Activated CD8-positive, alpha-beta memory T cell treated with anti-CD3 and anti-CD28 coated beads for 48 hours (primary cell): ENCODE data around the gene PLCD4.

Experiments used
- DNase-seq, 3 experiments: peaks; one replicate each; pipeline ENCODE4 v3.0.0-alpha.2; 2020; ENCODE audit warnings: low read depth in 2 of 3, low spot score in 2 of 3

PLCD4 gene

DNA sequence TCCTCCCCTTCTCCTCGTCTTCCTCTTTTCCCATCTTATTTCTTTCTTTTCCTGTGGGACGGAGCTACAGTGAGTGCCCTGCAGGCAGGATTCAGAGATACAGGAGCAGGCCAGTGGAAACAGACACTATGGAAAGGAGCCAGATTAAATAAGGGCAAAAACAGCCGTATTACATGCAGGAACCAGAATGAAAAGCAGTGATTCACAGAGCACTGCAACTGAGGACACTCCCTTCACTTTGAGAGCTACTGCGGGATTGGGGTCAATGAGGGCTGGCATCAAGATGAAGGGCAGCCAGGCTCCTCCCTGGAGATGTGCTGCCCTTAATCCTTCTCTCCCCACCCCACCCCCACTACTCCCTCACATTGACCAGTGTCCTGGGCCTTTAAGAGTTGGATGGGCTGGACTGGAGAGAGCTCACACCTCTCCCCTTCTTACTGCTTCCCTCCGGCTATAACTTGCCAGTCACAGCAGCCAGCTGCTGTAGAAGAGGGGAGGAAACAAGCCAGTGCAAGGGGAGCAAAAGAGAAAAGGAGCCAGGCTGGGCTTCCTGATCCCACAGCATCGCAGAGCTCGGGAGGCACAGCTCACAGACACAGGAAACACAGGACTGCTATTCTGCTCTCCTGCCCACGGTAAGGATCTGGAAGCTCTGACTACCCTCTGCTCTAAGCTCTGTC is at the start of gene PLCD4:
PLCD4 (plus strand) TSS at position 464 of the 680 bp plus-strand sequence. CDS start 7,841 bp downstream, outside the sequence.
- DNase-seq: no peak

DNA sequence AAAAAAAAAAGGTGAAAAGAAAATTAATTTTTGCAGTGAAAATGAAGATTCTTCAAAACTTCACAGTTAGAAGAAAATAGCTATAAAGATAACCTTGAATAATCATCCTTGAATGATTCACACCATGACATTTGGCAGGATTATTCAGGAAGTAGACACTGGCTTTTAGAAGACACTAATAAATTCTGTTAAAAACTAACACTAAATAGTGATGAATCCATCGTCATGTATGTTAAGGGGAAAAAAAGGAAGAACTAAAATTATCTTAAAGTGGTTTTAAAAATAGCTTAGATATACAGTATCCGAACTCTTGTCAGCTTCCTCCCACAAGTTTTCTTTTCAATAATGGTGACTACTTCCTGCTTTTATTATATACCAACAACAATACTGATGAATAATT is 49.8 kb upstream of the PLCD4 start:
- no peak for DNase-seq

DNA sequence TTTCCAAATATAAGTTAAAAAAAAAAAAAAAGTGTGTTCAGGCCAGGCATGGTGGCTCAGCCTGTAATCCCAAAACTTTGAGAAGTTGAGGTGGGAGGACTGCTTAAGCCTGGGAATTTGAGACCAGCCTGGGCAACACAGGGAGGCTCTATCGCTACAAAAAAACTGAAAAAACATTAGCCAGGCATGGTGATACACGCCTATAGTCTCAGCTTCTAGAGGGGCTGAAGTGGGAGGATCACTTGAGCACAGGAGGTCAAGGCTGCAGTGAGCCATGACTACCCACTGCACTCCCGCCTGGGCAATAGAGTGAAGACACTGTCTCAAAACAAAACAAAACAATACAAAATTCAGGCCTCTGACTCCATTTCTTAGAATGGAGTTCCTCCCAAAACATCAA is 48.7 kb upstream of the PLCD4 start:
- DNase-seq: no peak

DNA sequence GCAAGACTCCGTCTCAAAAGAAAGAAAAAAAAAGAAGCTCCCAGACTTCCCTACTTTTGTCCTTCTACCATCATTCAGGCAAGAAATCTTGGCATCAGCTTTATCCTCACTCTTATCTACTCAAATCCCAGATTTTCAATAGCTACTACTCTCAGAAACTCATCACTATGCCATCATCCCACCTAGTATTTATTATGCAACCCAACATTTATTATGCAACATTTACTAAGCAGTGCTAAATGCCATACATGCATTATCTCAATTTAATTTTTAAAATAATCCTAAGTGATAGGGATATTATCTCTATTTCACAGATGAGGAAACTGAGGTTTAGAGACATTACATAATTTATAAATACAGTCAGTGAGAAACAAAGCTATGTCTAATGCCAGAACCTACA is 43.6 kb upstream of the PLCD4 start:
- no peak for DNase-seq

DNA sequence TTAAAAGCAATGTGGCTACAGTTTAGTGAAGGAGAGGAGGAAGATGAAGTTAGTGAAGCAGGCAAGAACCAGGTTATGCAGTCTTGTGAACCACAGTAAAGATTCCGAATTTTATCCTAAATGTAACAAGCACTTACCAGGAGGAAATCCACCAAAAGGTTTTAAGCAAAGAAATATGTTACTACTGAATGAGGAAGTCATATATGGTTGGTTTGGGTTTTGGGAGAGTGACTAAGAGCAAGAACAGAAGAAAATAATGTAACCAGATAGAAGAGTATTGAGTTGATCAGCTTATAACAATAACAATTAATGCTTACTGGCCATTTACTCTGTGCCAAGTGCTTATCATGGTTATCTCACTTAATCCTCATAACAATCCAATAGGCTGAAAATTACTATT is 41.4 kb upstream of the PLCD4 start:
- no peak for DNase-seq

DNA sequence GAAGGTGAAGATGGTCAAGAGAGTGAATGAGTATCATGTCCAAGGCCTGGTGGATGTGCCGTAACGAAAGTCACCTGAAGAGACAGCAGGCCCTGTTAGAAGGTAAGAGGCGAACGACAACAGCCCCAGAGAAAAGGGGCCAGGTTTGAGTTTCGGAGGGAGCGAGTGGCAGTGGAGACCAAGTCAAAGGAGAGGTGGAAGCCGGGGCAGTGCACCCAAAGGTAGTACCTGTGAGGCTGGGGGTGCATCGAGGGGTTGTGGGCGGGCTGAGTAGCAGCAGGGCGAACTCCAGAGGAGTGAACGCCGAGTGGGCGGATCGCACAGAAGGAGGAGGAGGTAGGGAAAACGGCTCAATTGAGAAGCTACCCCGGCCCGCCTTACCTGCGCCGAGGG is 39.9 kb upstream of the PLCD4 start:
- no peak for DNase-seq

DNA sequence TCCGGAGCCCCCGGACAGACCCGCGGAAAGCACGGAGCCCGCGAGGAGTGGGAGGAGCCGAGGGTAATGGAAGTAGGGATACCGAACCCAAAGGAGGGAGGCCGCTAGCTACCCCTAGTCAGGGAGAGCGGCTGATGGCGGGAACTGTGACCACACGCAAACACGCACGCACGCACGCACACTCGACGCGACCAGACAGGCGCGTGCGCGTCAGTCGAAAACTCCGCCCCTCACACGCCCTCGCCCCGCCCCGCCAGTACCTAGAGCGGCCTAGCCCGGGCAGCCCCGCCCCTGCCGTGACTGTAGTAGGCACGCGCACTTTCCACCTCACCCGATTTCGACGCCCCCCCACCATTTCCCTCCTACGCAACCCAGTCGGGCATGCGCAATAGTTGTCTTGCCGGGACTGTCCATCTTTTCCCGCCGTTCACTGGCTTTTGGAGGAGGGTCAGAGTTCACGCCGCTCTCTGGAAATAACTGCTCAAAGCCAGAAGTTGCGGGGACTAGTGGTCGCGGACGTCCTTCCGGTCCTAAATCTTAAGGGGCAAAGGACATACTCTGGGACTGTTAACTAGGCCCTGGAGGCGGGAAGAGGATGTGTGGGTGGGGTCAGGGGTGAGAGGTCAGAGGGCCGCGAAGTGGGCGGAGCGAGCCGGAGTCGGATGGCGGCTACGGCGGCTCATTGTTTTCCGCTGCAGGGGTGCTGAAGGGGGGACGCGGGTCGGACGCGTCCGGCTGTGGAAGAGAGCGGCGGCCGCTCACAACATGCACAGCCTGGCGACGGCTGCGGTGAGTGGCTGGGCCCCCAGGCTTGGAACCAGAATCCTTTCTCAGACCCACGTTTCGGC is 39.3 kb upstream of the PLCD4 start, which contains the start of the genes CNOT9 and USP37:
CNOT9 (plus strand) TSS at position 650 of the 848 bp plus-strand sequence; CDS start at position 766, 116 bp downstream.
USP37 (minus strand) TSS at position 162 of the 848 bp plus-strand sequence. CDS start 9,698 bp downstream, outside the sequence.
- DNase-seq: peak; percentile 100

DNA sequence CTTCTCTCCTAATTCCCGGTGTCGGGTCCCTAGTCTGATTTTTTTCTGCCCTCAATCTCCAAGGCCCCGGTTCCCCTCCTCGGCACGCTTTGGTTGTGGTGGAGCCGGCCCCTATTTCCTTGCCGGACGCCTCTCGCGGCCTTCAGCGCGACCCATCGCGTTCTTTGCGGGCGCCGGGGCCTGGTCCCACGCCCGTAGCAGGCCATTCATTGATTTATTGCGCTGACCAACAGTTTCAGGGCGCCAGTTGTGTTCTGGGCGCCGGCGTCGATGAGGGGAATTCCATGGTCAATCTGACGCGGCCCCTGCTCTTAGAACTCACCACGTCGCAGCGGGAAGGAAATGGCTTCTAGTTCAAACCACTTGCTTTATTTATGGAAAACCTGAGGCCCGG is 38.7 kb upstream of the PLCD4 start:
- DNase-seq: peak; percentile 41 to 49 (median 45)

DNA sequence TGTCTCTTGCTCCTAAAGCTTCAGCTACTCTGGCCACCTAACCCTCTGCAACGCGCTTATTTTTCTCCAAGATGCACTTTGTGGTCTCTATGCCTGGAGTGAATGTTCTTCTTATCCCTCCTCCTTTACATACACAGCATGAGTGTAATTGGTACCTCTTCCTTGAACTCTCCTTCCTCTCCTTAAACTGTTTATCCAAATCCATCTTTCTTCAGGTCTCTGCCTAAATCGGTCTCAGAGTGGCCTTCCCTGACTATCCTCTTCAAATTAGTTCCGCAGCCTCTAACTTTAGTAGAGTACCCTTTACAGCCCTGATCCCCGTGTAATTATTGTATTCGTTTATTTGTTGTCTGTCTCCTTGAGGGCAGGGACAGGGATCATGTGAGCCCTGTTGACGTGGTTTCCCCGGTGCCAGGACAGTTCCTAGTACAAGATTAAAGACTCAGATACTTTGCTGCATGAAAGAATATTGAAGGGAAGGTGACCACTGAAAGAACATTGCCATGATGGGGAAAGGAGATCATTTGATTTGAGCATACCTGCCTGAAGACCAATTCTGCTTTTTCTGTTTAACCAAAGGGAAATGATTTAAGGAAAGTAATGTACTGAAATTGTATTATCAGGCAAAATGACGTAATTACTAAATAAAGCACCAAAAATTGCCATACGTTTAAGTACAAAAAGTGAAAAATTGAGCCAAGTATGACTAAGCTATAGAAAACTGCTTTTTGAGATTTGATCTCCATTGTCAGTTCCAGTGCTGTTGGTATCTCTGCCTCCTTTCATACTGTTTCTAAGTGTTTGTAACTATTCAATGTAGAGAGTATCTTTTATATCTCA is 37.8 kb upstream of the PLCD4 start:
- no peak for DNase-seq

DNA sequence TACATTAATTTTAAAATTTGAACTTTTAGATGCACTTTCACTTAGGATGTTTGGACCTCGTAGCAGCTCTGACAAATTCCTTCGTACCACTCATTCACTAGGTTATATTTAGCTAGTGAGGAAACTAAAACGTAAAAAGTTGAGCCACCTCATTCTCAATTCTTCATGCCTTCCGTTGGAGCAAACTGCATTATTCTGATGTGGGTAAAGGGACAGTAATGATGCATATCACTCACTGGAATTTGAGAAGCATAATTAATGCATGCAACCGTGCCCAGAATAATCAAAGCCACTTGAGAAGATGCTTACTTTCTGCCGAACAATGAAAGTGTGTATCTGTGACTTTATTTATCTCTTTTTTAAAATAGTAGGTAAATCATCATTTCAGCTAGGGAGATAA is 36.8 kb upstream of the PLCD4 start:
- no peak for DNase-seq

DNA sequence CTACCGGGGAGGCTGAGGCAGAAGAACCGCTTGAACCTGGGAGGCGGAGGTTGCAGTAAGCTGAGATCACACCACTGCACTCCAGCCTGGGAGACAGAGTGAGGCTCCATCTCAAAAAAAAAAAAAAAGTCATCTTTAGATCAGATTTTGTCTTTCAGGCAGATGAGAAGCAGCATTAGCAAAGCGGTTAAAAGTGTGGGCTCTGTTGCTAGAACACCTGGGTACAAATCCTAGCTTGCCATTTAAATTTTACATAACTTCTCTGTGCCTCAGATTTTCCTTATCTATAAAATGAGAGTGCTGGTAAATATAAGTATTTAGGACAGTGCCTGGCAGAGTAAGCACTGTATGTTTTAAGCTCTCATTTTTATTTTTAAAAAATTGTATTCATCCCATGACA is 30.8 kb upstream of the PLCD4 start:
- no peak for DNase-seq

DNA sequence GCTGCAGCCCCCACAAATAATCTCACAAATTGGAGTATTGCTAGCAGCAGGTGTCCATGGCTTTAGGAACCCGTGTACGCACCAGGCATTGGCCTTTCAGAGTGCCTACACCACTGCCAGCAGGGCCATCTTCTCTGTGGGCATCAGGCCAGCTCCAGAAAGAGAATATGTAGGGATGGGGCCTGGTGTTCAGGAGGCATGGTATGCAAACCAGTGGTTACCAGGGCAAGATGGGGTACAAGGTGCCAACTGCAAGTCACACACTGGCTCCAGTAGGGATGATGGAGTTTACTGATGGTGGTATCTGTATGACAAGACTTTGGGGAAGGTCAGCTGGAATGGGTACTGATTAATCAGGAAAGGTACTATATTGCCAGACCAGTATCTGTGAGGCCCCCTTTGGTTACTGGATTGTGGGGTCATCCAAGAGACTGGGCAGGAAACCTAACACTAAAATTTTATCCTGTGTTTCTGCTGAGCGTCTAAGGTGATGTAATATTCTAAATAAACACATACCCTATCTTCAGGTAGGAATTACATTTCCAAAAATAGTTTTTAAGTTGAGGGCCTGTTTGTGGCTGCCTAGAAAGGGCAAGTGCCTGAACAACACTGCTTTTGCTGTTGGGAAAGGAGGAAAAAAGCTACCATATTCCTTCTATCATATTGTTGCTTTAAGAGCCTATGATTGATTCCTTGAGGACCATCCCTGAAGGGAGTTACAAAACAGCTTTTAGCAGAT is 30.0 kb upstream of the PLCD4 start:
- no peak for DNase-seq

DNA sequence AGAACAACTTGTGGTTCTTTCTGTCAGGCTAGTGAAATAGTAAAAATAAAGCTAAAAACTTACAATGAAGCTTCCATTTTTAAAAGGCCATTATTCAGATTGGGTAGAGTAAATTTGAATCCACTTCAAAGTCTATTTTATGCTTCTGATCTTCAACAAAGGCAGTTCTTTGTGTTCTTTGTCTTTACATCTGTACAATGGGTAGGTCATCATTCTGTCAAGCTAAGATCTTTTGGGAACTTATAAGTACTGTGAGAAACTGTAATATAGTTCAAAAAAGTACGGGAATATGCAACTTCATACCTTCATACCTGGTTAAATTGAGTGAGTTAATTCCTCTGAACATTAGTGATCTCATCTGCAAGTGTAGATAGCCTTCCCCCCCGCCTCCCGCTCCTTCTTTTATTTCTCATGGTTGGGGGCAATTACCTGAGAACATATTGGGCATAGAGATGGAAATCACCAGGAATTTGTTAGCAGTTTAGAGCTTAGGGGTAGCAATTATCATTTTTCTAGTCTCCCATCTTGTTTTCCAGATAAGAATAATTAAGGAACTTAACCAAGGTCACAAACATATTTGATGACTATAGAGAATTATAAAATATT is 29.3 kb upstream of the PLCD4 start:
- DNase-seq: no peak

DNA sequence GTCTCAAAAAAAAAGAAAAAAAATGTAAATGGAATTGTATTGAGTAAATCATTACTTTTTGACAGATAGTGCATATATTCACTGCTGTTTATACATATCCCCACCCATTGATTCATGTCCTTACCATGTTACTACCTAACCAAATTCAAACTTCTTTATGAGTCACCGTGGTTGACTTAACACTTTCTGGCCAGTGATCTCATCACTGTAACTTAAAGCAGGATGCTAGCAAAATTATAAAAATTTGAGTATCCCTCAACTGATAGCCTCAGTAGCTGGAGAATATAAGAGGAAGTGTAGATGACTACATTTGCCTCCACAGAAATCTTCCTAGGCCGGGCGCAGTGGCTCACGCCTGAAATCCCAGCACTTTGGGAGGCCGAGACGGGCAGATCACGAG is 25.6 kb upstream of the PLCD4 start:
- DNase-seq: no peak

DNA sequence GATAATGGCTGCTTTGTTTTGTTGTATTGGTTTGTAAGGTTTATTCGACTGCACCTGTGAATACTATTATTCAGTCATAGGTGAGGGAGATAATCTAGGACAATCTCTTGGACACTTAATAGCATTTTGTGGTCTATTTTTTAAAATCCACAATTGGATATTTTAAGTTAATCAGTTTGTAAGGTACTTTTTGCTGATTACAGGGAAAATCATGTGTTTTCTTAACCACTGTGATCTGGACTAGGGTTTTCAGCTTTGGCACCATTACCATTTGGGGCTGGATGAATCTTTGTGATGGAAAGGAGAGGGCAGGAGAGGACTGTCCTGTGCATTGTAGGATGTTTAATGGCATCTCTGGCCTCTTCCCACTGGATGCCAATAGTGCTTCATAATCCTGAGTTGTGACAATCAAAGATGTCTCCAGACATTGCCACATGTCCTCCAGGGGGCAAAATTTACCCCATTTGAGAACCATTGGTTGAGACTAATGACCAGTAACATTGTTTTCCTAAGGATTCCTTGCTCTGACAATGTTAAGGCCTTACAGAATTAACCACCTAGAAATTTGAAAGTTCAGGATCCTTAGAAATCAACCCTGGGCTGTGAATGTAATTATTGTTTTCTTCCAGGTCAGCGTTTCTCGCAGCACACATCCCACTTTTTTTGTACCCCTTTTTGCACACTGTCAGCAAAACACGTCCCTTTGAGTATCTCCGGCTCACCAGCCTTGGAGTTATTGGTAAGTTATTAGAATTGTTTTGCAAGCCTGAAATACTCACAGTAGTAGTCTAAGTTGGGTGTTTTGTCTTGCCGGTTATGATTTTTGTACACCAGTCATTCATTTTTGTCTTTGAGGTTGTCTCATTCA is 23.5 kb upstream of the PLCD4 start:
- no peak for DNase-seq

DNA sequence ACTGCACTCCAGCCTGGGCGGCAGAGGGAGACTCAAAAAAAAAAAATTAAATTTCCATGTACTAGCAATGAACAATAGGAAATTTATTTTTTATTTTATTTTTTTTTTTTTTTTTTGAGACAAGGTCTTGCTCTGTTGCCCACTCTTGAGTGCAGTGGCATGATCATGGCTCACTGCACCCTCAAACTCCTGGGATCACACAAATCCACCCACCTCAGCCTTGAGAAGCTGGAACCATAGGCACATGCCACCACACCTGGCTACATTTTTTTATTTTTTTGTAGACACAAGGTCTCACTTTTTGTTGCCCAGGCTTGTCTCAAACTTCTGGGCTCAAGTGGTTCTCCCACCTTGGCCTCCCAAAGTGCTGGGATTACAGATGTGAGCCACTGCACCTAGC is 22.2 kb upstream of the PLCD4 start:
- no peak for DNase-seq

DNA sequence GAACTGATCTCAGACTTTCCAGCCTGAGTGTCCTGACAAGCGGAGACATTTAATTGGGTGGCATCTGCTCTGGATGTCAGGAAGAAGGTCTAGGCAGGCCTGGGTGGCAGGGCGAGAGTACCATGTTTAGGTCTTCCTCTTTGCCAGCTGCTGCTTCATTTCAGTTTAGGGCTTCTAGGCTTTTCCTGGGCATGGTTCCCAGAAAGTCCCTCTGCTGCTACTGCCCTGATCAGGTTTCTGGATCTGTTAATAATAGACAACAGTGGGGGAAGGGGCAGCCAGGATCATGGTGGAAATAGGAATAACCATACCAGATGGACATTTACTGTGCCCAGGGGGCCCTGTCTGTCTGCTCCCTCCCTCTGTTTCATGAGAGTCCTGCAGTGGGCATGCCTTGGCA is 2.3 kb upstream of the PLCD4 start:
- DNase-seq: no peak

DNA sequence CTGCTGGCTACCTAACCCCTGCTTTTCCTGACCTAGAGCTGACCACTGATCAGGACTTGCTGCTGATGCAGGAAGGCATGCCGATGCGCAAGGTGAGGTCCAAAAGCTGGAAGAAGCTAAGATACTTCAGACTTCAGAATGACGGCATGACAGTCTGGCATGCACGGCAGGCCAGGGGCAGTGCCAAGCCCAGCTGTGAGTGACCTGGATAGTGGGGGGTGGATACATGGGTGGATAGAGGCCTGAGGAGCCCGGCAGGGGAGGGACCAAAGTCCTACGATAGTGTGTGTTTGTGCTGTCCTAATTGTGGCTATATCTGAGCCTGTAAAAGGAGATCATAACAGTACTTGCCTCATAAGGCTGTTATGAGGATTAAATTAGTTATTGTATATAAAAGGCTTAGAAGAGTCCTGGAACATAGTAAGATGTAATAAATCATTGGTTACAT is 8.2 kb downstream of the PLCD4 start:
- DNase-seq: no peak

DNA sequence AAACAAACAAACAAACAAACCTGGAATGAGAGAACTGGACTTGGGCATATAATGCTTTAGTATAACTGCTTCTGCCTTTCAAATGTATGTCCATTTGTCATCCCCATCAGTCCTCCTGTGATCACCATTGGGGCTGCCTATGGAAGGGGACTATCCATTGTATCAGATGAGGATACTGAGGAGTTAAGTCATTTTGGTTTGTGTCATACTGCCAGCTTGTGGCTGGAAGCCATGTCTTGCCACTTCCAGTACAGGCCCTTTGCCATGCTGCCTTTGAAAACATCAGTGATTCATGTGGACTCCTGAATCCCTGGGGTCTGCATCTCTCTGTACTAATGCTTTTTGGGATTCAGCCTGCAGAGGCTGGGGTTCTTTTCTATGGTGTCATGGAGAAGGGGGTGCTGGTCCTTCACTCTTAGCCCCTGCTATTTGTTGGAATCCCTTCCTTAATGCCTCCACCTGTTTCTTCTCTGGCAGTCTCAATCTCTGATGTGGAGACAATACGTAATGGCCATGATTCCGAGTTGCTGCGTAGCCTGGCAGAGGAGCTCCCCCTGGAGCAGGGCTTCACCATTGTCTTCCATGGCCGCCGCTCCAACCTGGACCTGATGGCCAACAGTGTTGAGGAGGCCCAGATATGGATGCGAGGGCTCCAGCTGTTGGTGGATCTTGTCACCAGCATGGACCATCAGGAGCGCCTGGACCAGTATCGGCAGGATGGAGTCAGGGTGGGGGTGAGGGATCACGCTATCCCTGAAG is 10.6 kb downstream of the PLCD4 start:
- DNase-seq: no peak
